Muscle layer of duodenum (tissue), 2 donors: ENCODE data around the gene ADRA2A.

Experiments
- H3K27ac ChIP-seq: one replicate; pipeline ENCODE4 v1.7.0; 2013; ENCODE audit warnings: mild to moderate bottlenecking, low read length
- H3K27me3 ChIP-seq: one replicate; pipeline ENCODE4 v1.7.0; 2013; ENCODE audit warnings: low read depth, mild to moderate bottlenecking, control low read depth, low read length
- H3K36me3 ChIP-seq, 2 donors: one replicate each; pipeline ENCODE4 v1.7.0; 2013; ENCODE audit warnings: low read length in 2 of 2, control low read depth in 1 of 2, mild to moderate bottlenecking in 1 of 2; ENCODE audit not compliant: insufficient read depth in 2 of 2, control insufficient read depth in 1 of 2
- H3K4me1 ChIP-seq, 2 donors: one replicate each; pipeline ENCODE4 v1.7.0; 2013; ENCODE audit warnings: low read length in 2 of 2, mild to moderate bottlenecking in 2 of 2, control low read depth in 1 of 2, moderate library complexity in 1 of 2; ENCODE audit not compliant: insufficient read depth in 2 of 2, control insufficient read depth in 1 of 2
- H3K4me3 ChIP-seq, 2 donors: one replicate each; pipeline ENCODE4 v1.7.0; 2013; ENCODE audit warnings: low read length in 2 of 2, low read depth in 1 of 2, mild to moderate bottlenecking in 1 of 2
- H3K9me3 ChIP-seq, 2 donors: one replicate each; pipeline ENCODE4 v1.7.0; 2013; ENCODE audit warnings: low read length in 2 of 2, control low read depth in 1 of 2, mild to moderate bottlenecking in 1 of 2; ENCODE audit not compliant: control insufficient read depth in 1 of 2
- donor health status: healthy.

Gene ADRA2A

GRCh38 chr10:111102359-111102837, 25.6 kb downstream of the ADRA2A start:
- Histone ChIP-seq H3K9me3 (no peaks in the 10 kb centered on the region), H3K4me3 (no peak overlapping the region), H3K27me3 (no peaks in the 10 kb centered on the region), H3K4me1 (no peaks in the 10 kb centered on the region), H3K36me3 (no peaks in the 10 kb centered on the region), H3K27ac (peak overlapping the region; percentile 18)

- Histone ChIP-seq H3K36me3 (no peaks in the 10 kb centered on the region), H3K4me3 (no peak overlapping the region), H3K9me3 (no peaks in the 10 kb centered on the region), H3K27ac (peak overlapping the region; percentile 23), H3K4me1 (no peaks in the 10 kb centered on the region), H3K27me3 (no peaks in the 10 kb centered on the region)
Measured at GRCh38 chr10:111103196-111103840, 26.5 kb downstream of the ADRA2A start.

GRCh38 chr10:111104811-111105210, 28.0 kb downstream of the ADRA2A start:
- no peaks in the 10 kb centered on the region for H3K9me3 ChIP-seq
- H3K27ac ChIP-seq, result no peak overlapping the region
- no peaks in the 10 kb centered on the region for H3K36me3 ChIP-seq
- no peak overlapping the region for H3K4me3 ChIP-seq
- no peaks in the 10 kb centered on the region for H3K4me1 ChIP-seq
- H3K27me3 ChIP-seq, result no peaks in the 10 kb centered on the region

- no peaks in the 10 kb centered on the region for H3K9me3 ChIP-seq
- no peaks in the 10 kb centered on the region for H3K4me1 ChIP-seq
- no peak overlapping the region for H3K4me3 ChIP-seq
- no peak overlapping the region for H3K27ac ChIP-seq
- no peaks in the 10 kb centered on the region for H3K36me3 ChIP-seq
- no peaks in the 10 kb centered on the region for H3K27me3 ChIP-seq
Measured at GRCh38 chr10:111106081-111106480, 29.3 kb downstream of the ADRA2A start.

GRCh38 chr10:111107023-111107422, 30.2 kb downstream of the ADRA2A start:
- Histone ChIP-seq H3K4me3 (no peak overlapping the region), H3K9me3 (no peaks in the 10 kb centered on the region), H3K36me3 (no peaks in the 10 kb centered on the region), H3K4me1 (no peaks in the 10 kb centered on the region), H3K27ac (no peak overlapping the region), H3K27me3 (no peaks in the 10 kb centered on the region)

GRCh38 chr10:111107846-111108245, 31.0 kb downstream of the ADRA2A start:
- Histone ChIP-seq H3K36me3 (no peaks in the 10 kb centered on the region), H3K27me3 (no peaks in the 10 kb centered on the region), H3K4me3 (no peak overlapping the region), H3K4me1 (no peaks in the 10 kb centered on the region), H3K9me3 (no peaks in the 10 kb centered on the region), H3K27ac (no peak overlapping the region)

GRCh38 chr10:111108441-111108840, 31.6 kb downstream of the ADRA2A start:
- Histone ChIP-seq H3K27ac (no peak overlapping the region), H3K4me3 (no peak overlapping the region), H3K27me3 (no peaks in the 10 kb centered on the region), H3K9me3 (no peaks in the 10 kb centered on the region), H3K4me1 (no peaks in the 10 kb centered on the region), H3K36me3 (no peaks in the 10 kb centered on the region)

- no peaks in the 10 kb centered on the region for H3K36me3 ChIP-seq
- H3K4me1 ChIP-seq, result no peaks in the 10 kb centered on the region
- no peak overlapping the region for H3K4me3 ChIP-seq
- H3K9me3 ChIP-seq, result no peaks in the 10 kb centered on the region
- no peak overlapping the region for H3K27ac ChIP-seq
- no peaks in the 10 kb centered on the region for H3K27me3 ChIP-seq
Measured at GRCh38 chr10:111109501-111110242, 32.8 kb downstream of the ADRA2A start.

- Histone ChIP-seq H3K4me3 (no peak overlapping the region), H3K36me3 (no peaks in the 10 kb centered on the region), H3K9me3 (no peaks in the 10 kb centered on the region), H3K27ac (no peak overlapping the region), H3K4me1 (no peaks in the 10 kb centered on the region), H3K27me3 (no peaks in the 10 kb centered on the region)
Measured at GRCh38 chr10:111110771-111111170, 33.9 kb downstream of the ADRA2A start.

GRCh38 chr10:111112333-111112732, 35.5 kb downstream of the ADRA2A start:
- H3K4me3 ChIP-seq, result no peak overlapping the region
- no peaks in the 10 kb centered on the region for H3K36me3 ChIP-seq
- H3K27ac ChIP-seq, result no peak overlapping the region
- H3K27me3 ChIP-seq, result no peaks in the 10 kb centered on the region
- no peaks in the 10 kb centered on the region for H3K4me1 ChIP-seq
- H3K9me3 ChIP-seq, result no peaks in the 10 kb centered on the region

- H3K4me3 ChIP-seq, result no peak overlapping the region
- H3K27me3 ChIP-seq, result no peaks in the 10 kb centered on the region
- no peaks in the 10 kb centered on the region for H3K36me3 ChIP-seq
- H3K4me1 ChIP-seq, result no peaks in the 10 kb centered on the region
- no peaks in the 10 kb centered on the region for H3K9me3 ChIP-seq
- no peak overlapping the region for H3K27ac ChIP-seq
Measured at GRCh38 chr10:111113238-111113960, 36.6 kb downstream of the ADRA2A start.
